Fibroblast of lung (primary cell): Measurements from ENCODE around the gene CDC37. TPM values are rescaled to one million over a fixed set of nuclear protein-coding genes. Genes with fewer than 3 reads are reported as not detected.

Experiments used
- DNase-seq, 2 donors: peaks; one replicate each; pipeline versions ENCODE4 v3.0.0 to v3.0.0-alpha.2; 2010; ENCODE audit warnings: low read depth in 2 of 2
- H2AFZ ChIP-seq: 2 replicates; pipeline ENCODE4 v1.5.1; 2012; ENCODE audit warnings: low read length, control low read depth, inconsistent platforms
- H3K27ac ChIP-seq: 2 replicates; pipeline ENCODE4 v1.5.1; 2011; ENCODE audit warnings: low read length, control low read depth; ENCODE audit not compliant: insufficient read depth
- H3K27me3 ChIP-seq: 2 replicates; pipeline ENCODE4 v1.5.1; 2011; ENCODE audit warnings: mild to moderate bottlenecking, low read length; ENCODE audit not compliant: control insufficient read depth, insufficient read depth
- H3K36me3 ChIP-seq: 2 replicates; pipeline ENCODE4 v1.5.1; 2011; ENCODE audit warnings: low read length; ENCODE audit not compliant: control insufficient read depth, insufficient read depth
- H3K4me1 ChIP-seq: 2 replicates; pipeline ENCODE4 v1.5.1; 2011; ENCODE audit warnings: low read length; ENCODE audit not compliant: control insufficient read depth, insufficient read depth; ENCODE audit errors: extremely low read depth
- H3K4me2 ChIP-seq: 2 replicates; pipeline ENCODE4 v1.5.1; 2011; ENCODE audit warnings: low read length, control low read depth; ENCODE audit not compliant: insufficient read depth; ENCODE audit errors: extremely low read depth
- H3K4me3 ChIP-seq, 4 experiments: fragments of 200-600 bp in 1 of 4; sonication (generic) in 1 of 4; replicated peaks in 1 of 4; 2 replicates each; pipeline ENCODE4 v1.5.1; 2011 to 2016; ENCODE audit warnings: low read length in 4 of 4, low read depth in 3 of 4, mild to moderate bottlenecking in 3 of 4, control low read depth in 2 of 4, inconsistent platforms in 1 of 4, mixed read lengths in 1 of 4; ENCODE audit not compliant: insufficient read depth in 1 of 4; ENCODE audit errors: control extremely low read depth in 1 of 4
- H3K79me2 ChIP-seq: 2 replicates; pipeline ENCODE4 v1.5.1; 2012; ENCODE audit warnings: mild to moderate bottlenecking, low read length, inconsistent platforms; ENCODE audit not compliant: control insufficient read depth, insufficient read depth
- H3K9ac ChIP-seq: 2 replicates; pipeline ENCODE4 v1.5.1; 2011; ENCODE audit warnings: mild to moderate bottlenecking, low read length, control low read depth; ENCODE audit not compliant: insufficient read depth
- H3K9me3 ChIP-seq: 2 replicates; pipeline ENCODE4 v1.5.1; 2012; ENCODE audit warnings: low read depth, low read length; ENCODE audit not compliant: control insufficient read depth, insufficient read depth
- H4K20me1 ChIP-seq: 2 replicates; pipeline ENCODE4 v1.5.1; 2011; ENCODE audit warnings: low read length; ENCODE audit not compliant: control insufficient read depth, insufficient read depth; ENCODE audit errors: extremely low read depth
- EZH2 ChIP-seq: IDR thresholded peaks from 2 replicates; pipeline ENCODE4 v1.5.1; 2012; ENCODE audit warnings: low read length, control low read depth, mild to moderate bottlenecking; ENCODE audit errors: missing control alignments
- polyA plus RNA-seq, 2 donors: library from polyadenylated mRNA; depleted of rRNA in 1 of 2; stranded (reverse) in 1 of 2; unstranded in 1 of 2; fragments of >200 nt; gene quantifications; 2 replicates each; pipeline ENCODE4 v1.2.1, GENCODE V29; 2011 to 2012; ENCODE audit warnings: missing spikeins in 1 of 2
- total RNA-seq: library from RNA; depleted of rRNA; stranded (reverse); fragments of >200 nt; gene quantifications from 2 replicates; pipeline ENCODE4 v1.2.1, GENCODE V29; 2014
- TF ChIP-seq, protein P1 (sequence below), 2 donors: IDR thresholded peaks in 1 of 2; conservative IDR thresholded peaks in 1 of 2; 1 replicate in 1 of 2; 2 replicates in 1 of 2; pipeline ENCODE4 v1.5.1; 2011 to 2012; ENCODE audit warnings: low read length in 2 of 2, control low read depth in 1 of 2, inconsistent platforms in 1 of 2, low read depth in 1 of 2, mild to moderate bottlenecking in 1 of 2

Gene CDC37
- total and polyA plus RNA-seq, 2 donors (not counting 1 experiment from before 2014, with no cell fraction given) = 129 to 266 TPM

DNA sequence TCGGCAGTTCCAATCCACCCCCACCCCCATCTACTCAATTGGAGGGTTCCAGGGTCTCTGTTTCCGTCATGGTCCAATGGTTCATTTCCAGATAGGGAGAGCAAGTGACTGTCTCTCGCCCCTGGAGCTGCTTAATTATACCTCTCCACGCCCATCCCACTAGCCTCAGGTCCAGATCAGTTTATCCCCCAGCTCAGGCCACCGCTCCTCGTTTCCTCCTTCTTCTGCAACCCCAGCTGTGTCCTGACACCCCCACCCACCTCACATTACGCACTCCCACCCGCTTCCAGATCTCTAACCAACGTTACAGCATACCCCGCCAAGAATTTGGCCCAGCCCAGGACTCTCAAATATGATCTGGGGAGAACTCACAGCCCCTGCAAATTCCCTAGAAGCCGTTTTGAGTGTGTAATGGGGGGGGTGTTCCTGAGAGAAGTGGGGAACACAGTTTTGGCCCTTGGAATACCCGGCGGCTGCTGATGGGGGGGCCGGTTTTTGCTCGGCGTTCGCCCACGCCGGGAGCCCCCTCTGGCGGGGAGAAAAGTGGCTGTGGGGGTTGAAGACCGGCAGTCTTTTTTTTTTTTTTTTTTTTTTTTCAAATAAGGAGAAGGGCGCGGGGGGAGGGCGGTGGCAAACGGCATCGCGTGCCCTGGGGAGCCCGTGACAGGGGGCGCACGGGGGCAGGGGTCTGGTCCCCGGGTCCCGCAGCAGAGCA is 15.3 kb upstream of the CDC37 start:
- no peaks in the 10 kb centered on the region for H4K20me1 ChIP-seq
- H3K4me1 ChIP-seq = peaks cover 12% of the 10 kb centered on the region
- H3K9ac ChIP-seq = no peak overlapping the region
- H3K27ac ChIP-seq = no peak overlapping the region
- no peaks in the 10 kb centered on the region for H3K9me3 ChIP-seq
- H2AFZ ChIP-seq = no peak overlapping the region
- H3K4me2 ChIP-seq = peak overlapping the region; percentile 44
- H3K27me3 ChIP-seq = peaks cover 34% of the 10 kb centered on the region
- H3K36me3 ChIP-seq = no peaks in the 10 kb centered on the region
- H3K79me2 ChIP-seq = no peaks in the 10 kb centered on the region
- peak in 1 of 2 donors; percentile 46 for DNase-seq
- peak; percentile 82 for TF ChIP-seq EZH2
- TF ChIP-seq, protein P1, sequence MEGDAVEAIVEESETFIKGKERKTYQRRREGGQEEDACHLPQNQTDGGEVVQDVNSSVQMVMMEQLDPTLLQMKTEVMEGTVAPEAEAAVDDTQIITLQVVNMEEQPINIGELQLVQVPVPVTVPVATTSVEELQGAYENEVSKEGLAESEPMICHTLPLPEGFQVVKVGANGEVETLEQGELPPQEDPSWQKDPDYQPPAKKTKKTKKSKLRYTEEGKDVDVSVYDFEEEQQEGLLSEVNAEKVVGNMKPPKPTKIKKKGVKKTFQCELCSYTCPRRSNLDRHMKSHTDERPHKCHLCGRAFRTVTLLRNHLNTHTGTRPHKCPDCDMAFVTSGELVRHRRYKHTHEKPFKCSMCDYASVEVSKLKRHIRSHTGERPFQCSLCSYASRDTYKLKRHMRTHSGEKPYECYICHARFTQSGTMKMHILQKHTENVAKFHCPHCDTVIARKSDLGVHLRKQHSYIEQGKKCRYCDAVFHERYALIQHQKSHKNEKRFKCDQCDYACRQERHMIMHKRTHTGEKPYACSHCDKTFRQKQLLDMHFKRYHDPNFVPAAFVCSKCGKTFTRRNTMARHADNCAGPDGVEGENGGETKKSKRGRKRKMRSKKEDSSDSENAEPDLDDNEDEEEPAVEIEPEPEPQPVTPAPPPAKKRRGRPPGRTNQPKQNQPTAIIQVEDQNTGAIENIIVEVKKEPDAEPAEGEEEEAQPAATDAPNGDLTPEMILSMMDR (conservative IDR thresholded peaks at IDR 0.05 in 1 of 2, IDR thresholded peaks at IDR 0.05 in 1 of 2; ENCODE audit: low read depth in 1 of 2, low read length in 2 of 2) = no peak
- H3K4me3 ChIP-seq = peak overlapping the region in 1 of 4 experiments; percentile 50

DNA sequence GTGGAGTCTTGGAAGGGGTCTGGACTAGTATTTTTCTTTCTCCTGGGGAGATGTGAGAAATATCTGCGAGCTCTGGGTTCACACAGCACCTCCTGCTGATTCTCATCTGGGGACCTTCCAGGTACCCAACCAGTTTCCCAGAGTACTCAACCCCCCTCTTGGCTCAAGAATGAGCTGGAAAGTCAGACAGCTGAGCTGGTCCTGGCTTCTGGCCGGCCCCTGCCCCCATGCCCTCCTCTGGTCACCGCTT is 14.8 kb upstream of the CDC37 start:
- Histone ChIP-seq H3K9ac (no peak overlapping the region), H2AFZ (no peak overlapping the region), H3K9me3 (no peaks in the 10 kb centered on the region), H3K27ac (no peak overlapping the region), H3K4me1 (peaks cover 12% of the 10 kb centered on the region), H3K36me3 (no peaks in the 10 kb centered on the region), H3K4me3 (no peak overlapping the region), H3K27me3 (peaks cover 34% of the 10 kb centered on the region), H3K79me2 (no peaks in the 10 kb centered on the region), H3K4me2 (peak overlapping the region; percentile 44), H4K20me1 (no peaks in the 10 kb centered on the region)
- DNase-seq = no peak
- TF ChIP-seq EZH2 = no peak
- TF ChIP-seq, protein P1 (conservative IDR thresholded peaks at IDR 0.05 in 1 of 2, IDR thresholded peaks at IDR 0.05 in 1 of 2; ENCODE audit: low read depth in 1 of 2, low read length in 2 of 2) = no peak

- no peak overlapping the region for H3K4me2 ChIP-seq
- H3K4me1 ChIP-seq = peaks cover 12% of the 10 kb centered on the region
- TF ChIP-seq, protein P1 (conservative IDR thresholded peaks at IDR 0.05 in 1 of 2, IDR thresholded peaks at IDR 0.05 in 1 of 2; ENCODE audit: low read depth in 1 of 2, low read length in 2 of 2) = no peak
- no peak for TF ChIP-seq EZH2
- H3K27ac ChIP-seq = no peak overlapping the region
- H3K9me3 ChIP-seq = no peaks in the 10 kb centered on the region
- no peaks in the 10 kb centered on the region for H3K79me2 ChIP-seq
- H4K20me1 ChIP-seq = no peaks in the 10 kb centered on the region
- no peaks in the 10 kb centered on the region for H3K36me3 ChIP-seq
- H3K9ac ChIP-seq = no peak overlapping the region
- H2AFZ ChIP-seq = no peak overlapping the region
- DNase-seq = no peak
- no peak overlapping the region for H3K4me3 ChIP-seq
- peaks cover 34% of the 10 kb centered on the region for H3K27me3 ChIP-seq
Observed at GRCh38 chr19:10417541-10418234, 14.3 kb upstream of the CDC37 start.
